TTC549 (cell line): ENCODE data around the gene FAM72B.
"Not testable (repeated sequence)": the region's sequence is repeated elsewhere in the genome, so short reads cannot be mapped to it uniquely, and the experiment has no call there.

Experiments used
- FAIRE-seq: peaks from 2 replicates; lab custom pipeline; 2012; peaks lifted over from hg19 to GRCh38; lab: Jason Lieb, UNC

The FAM72B gene

GRCh38 chr1:121200232-121200631 is 16.1 kb upstream of the FAM72B start:
- FAIRE-seq: not testable (repeated sequence)

- FAIRE-seq: not testable (repeated sequence)
Measured at GRCh38 chr1:121199763-121200162, 15.6 kb upstream of the FAM72B start.

- FAIRE-seq: not testable (repeated sequence)
Measured at GRCh38 chr1:121197095-121197882, 13.1 kb upstream of the FAM72B start.

GRCh38 chr1:121192512-121192911 is 8.4 kb upstream of the FAM72B start:
- FAIRE-seq: not testable (repeated sequence)

- not testable (repeated sequence) for FAIRE-seq
Measured at GRCh38 chr1:121187914-121188313, 3.8 kb upstream of the FAM72B start.

- not testable (repeated sequence) for FAIRE-seq
Measured at GRCh38 chr1:121186191-121186590, 2.1 kb upstream of the FAM72B start.

GRCh38 chr1:121185140-121185708 is 1.1 kb upstream of the FAM72B start:
- FAIRE-seq: not testable (repeated sequence)

- FAIRE-seq: not testable (repeated sequence)
Measured at GRCh38 chr1:121183867-121184266, 273 bp downstream of the FAM72B start.

GRCh38 chr1:121178197-121178596 is 5.9 kb downstream of the FAM72B start:
- not testable (repeated sequence) for FAIRE-seq

- FAIRE-seq: not testable (repeated sequence)
Measured at GRCh38 chr1:121176649-121177048, 7.5 kb downstream of the FAM72B start.

GRCh38 chr1:121168152-121168668 is 15.9 kb downstream of the FAM72B start:
- not testable (repeated sequence) for FAIRE-seq

- not testable (repeated sequence) for FAIRE-seq
Measured at GRCh38 chr1:121167225-121167738, 16.9 kb downstream of the FAM72B start.

- FAIRE-seq: not testable (repeated sequence)
Measured at GRCh38 chr1:121165296-121165695, 18.8 kb downstream of the FAM72B start.

- FAIRE-seq: not testable (repeated sequence)
Measured at GRCh38 chr1:121163850-121164757, 20.0 kb downstream of the FAM72B start.

- not testable (repeated sequence) for FAIRE-seq
Measured at GRCh38 chr1:121161199-121161901, 22.8 kb downstream of the FAM72B start.

GRCh38 chr1:121160118-121160517 is 24.0 kb downstream of the FAM72B start:
- FAIRE-seq: not testable (repeated sequence)

- not testable (repeated sequence) for FAIRE-seq
Measured at GRCh38 chr1:121157609-121158008, 26.5 kb downstream of the FAM72B start.

GRCh38 chr1:121156958-121157603 is 27.1 kb downstream of the FAM72B start:
- not testable (repeated sequence) for FAIRE-seq

- FAIRE-seq: not testable (repeated sequence)
Measured at GRCh38 chr1:121155671-121156358, 28.3 kb downstream of the FAM72B start.

- FAIRE-seq: not testable (repeated sequence)
Measured at GRCh38 chr1:121154811-121155210, 29.3 kb downstream of the FAM72B start.
